Measurements from ENCODE around the gene MTHFD2. TPM values are rescaled to one million over a fixed set of nuclear protein-coding genes. Genes with fewer than 3 reads are reported as not detected.
A peak's percentile ranks its signal among the peaks of the same experiment; 100 is the strongest.

The MTHFD2 gene
- polyA plus RNA-seq, 1 of the 3 experiments (the other 2 are of a cell fraction): 68.6 TPM

DNA sequence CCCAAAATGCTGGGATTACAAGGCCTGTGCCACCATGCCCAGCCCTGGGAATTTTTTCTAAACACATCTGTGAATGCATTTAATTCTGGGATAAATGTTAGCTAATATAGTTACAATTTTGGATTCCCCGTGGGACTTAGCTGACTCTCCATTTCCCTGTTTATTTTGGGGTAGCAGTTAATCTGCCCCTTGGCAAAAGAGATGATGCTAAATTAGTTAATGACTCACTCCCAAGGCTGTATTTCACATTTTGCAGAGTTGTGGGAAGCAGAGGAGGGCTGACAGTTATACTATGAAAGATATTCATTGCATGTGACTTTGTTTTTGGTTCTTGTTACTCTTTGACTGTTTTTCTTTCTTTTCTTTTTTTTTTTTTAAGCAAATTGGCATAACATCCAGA is 3.2 kb downstream of the MTHFD2 start:
- ChIA-PET CTCF (no interaction called here), POLR2A (interaction anchor here (1.0 kb wide), 1 partner anchor 23 kb away, joined by 3 read pairs; the partner anchor contains the start of gene MOB1A)
- no peaks in the 10 kb centered on the region for H3K9me2 ChIP-seq
- H3K27ac ChIP-seq (ENCODE audit: low read depth in 2 of 2, low read length in 1 of 2): peak overlapping the region in 1 of 2 experiments; percentile 42; a peak in 2 of 4 replicates
- H2AFZ ChIP-seq (ENCODE audit: low read depth): no peak overlapping the region
- peaks cover 0 to 31% of the 10 kb centered on the region in 2 experiments for H3K36me3 ChIP-seq (replicated peaks in 1 of 2; ENCODE audit: control insufficient read depth in 1 of 2, insufficient read depth in 2 of 2, low read length in 1 of 2)
- WGBS (ENCODE audit: low lambda C conversion rate): 27% methylated on average over 1 of the region's 1 CpG
- peak overlapping the region; percentile 99; the same call in 1 of the 2 replicates for H3K4me2 ChIP-seq
- H3K9ac ChIP-seq: no peak overlapping the region
- peaks cover 75% of the 10 kb centered on the region for H4K20me1 ChIP-seq (ENCODE audit: insufficient read depth)
- no peak for DNase-seq
- no peaks in the 10 kb centered on the region for H3K27me3 ChIP-seq (ENCODE audit: insufficient read depth)
- H3K4me1 ChIP-seq (ENCODE audit: control insufficient read depth in 1 of 2, insufficient read depth in 2 of 2, low read depth in 1 of 2, low read length in 1 of 2): peaks cover 5 to 23% of the 10 kb centered on the region in 2 experiments; a peak in 3 of 4 replicates
- no peaks in the 10 kb centered on the region for H3K9me3 ChIP-seq
- 0 out of 2 replicates have a peak, but pooled peaks have one; percentile 9 for TF ChIP-seq JUND (IDR thresholded peaks at IDR 0.05)
- TF ChIP-seq, protein P1, sequence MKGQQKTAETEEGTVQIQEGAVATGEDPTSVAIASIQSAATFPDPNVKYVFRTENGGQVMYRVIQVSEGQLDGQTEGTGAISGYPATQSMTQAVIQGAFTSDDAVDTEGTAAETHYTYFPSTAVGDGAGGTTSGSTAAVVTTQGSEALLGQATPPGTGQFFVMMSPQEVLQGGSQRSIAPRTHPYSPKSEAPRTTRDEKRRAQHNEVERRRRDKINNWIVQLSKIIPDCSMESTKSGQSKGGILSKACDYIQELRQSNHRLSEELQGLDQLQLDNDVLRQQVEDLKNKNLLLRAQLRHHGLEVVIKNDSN (IDR thresholded peaks at IDR 0.05; ENCODE audit: borderline replicate concordance, low read depth): no peak
- H3K79me2 ChIP-seq (ENCODE audit: insufficient read depth): peaks cover 76% of the 10 kb centered on the region
- peaks cover 4% of the 10 kb centered on the region for H3F3A ChIP-seq (replicated peaks; ENCODE audit: insufficient read depth)
- H3K4me3 ChIP-seq (ENCODE audit: low read depth in 2 of 2, low read length in 1 of 2): no peak overlapping the region

GRCh38 chr2:74204436-74204835 is 6.0 kb downstream of the MTHFD2 start:
- H3K4me3 ChIP-seq (ENCODE audit: low read depth in 2 of 2, low read length in 1 of 2): no peak overlapping the region
- no peak for DNase-seq
- TF ChIP-seq, protein P2, sequence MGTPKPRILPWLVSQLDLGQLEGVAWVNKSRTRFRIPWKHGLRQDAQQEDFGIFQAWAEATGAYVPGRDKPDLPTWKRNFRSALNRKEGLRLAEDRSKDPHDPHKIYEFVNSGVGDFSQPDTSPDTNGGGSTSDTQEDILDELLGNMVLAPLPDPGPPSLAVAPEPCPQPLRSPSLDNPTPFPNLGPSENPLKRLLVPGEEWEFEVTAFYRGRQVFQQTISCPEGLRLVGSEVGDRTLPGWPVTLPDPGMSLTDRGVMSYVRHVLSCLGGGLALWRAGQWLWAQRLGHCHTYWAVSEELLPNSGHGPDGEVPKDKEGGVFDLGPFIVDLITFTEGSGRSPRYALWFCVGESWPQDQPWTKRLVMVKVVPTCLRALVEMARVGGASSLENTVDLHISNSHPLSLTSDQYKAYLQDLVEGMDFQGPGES (IDR thresholded peaks at IDR 0.05; ENCODE audit: low read depth, low read length): no peak
- TF ChIP-seq RFX5 (IDR thresholded peaks at IDR 0.05; ENCODE audit: low read length) (no peak), YY1 (IDR thresholded peaks at IDR 0.05; ENCODE audit: low read depth) (no peak), FOXJ3 (CRISPR knock-in tag; IDR thresholded peaks at IDR 0.05) (no peak), RAD21 (IDR thresholded peaks at IDR 0.05; ENCODE audit: low read length) (no peak), ELF1 (IDR thresholded peaks at IDR 0.05) (no peak), JUND (IDR thresholded peaks at IDR 0.05) (no peak), GABPA (IDR thresholded peaks at IDR 0.05; ENCODE audit: low read depth) (no peak), EP300 (IDR thresholded peaks at IDR 0.05; ENCODE audit: borderline replicate concordance in 1 of 2, low read depth in 1 of 2, low read length in 1 of 2) (no peak), REST (IDR thresholded peaks at IDR 0.05; ENCODE audit: low read depth, low read length) (no peak), RCOR1 (IDR thresholded peaks at IDR 0.05; ENCODE audit: low read length) (no peak), SIN3A (IDR thresholded peaks at IDR 0.05; ENCODE audit: borderline replicate concordance, low read depth, low read length) (no peak), FOXM1 (IDR thresholded peaks at IDR 0.05; ENCODE audit: low read depth) (no peak), MXI1 (IDR thresholded peaks at IDR 0.05; ENCODE audit: low read depth, low read length) (no peak), TAF1 (IDR thresholded peaks at IDR 0.05; ENCODE audit: borderline replicate concordance, low read depth, low read length) (no peak), RXRA (IDR thresholded peaks at IDR 0.05; ENCODE audit: borderline replicate concordance, low read depth) (no peak), NFIC (IDR thresholded peaks at IDR 0.05; ENCODE audit: borderline replicate concordance) (no peak), GATA2 (CRISPR knock-in tag; IDR thresholded peaks at IDR 0.05) (no peak)
- H4K20me1 ChIP-seq (ENCODE audit: insufficient read depth): peaks cover 95% of the 10 kb centered on the region
- H3K79me2 ChIP-seq (ENCODE audit: insufficient read depth): peaks cover 94% of the 10 kb centered on the region
- H3K27ac ChIP-seq (ENCODE audit: low read depth in 2 of 2, low read length in 1 of 2): no peak overlapping the region
- ChIA-PET POLR2A (no interaction called here), CTCF (no interaction called here)
- peaks cover 7 to 48% of the 10 kb centered on the region in 2 experiments for H3K36me3 ChIP-seq (replicated peaks in 1 of 2; ENCODE audit: control insufficient read depth in 1 of 2, insufficient read depth in 2 of 2, low read length in 1 of 2)
- no peaks in the 10 kb centered on the region for H3K27me3 ChIP-seq (ENCODE audit: insufficient read depth)
- H3K4me1 ChIP-seq (ENCODE audit: control insufficient read depth in 1 of 2, insufficient read depth in 2 of 2, low read depth in 1 of 2, low read length in 1 of 2): peaks cover 5 to 23% of the 10 kb centered on the region in 2 experiments; a peak in 3 of 4 replicates
- no peaks in the 10 kb centered on the region for H3K9me3 ChIP-seq
- H3K9ac ChIP-seq: no peak overlapping the region
- H3F3A ChIP-seq (replicated peaks; ENCODE audit: insufficient read depth): no peaks in the 10 kb centered on the region
- WGBS (ENCODE audit: low lambda C conversion rate): 96% methylated on average over 3 of the region's 3 CpGs
- no peaks in the 10 kb centered on the region for H3K9me2 ChIP-seq
- no peak overlapping the region for H2AFZ ChIP-seq (ENCODE audit: low read depth)
- no peak overlapping the region for H3K4me2 ChIP-seq
